GM12878 (cell line): ENCODE results near the gene PHRF1. TPM values are rescaled to one million over a fixed set of nuclear protein-coding genes. Genes with fewer than 3 reads are reported as not detected.

Experiments used
- ATAC-seq: fragments of 200-7000 bp; cut with Tn5 transposase; 3 replicates; pipeline ENCODE4 v1.9.1; 2020; ENCODE audit warnings: mild to moderate bottlenecking, moderate library complexity
- BruUV-seq: library from RNA; stranded (reverse); fragments of 400-500 nt; replicated peaks from 2 replicates; lab custom pipeline; 2021; lab: Mats Ljungman, UMichigan
- CTCF ChIA-PET: fragments of 300-600 bp; sonication (Branson Sonifier 250); formaldehyde crosslinking; extraction: SDS; loops from one replicate; lab custom pipeline; 2021; ENCODE audit warnings: inconsistent platforms; lab: Yijun Ruan, JAX
- POLR2A ChIA-PET: fragments of 350-600 bp; formaldehyde crosslinking; extraction: SDS; loops from one replicate; lab custom pipeline; 2021; ENCODE audit warnings: inconsistent platforms; lab: Charles Lee
- RAD21 ChIA-PET: fragments of 300-600 bp; sonication (Branson Sonifier 250); formaldehyde crosslinking; loops from one replicate; lab custom pipeline; 2023; ENCODE audit warnings: antibody characterized with exemption; ENCODE audit not compliant: unreplicated experiment; lab: Charles Lee
- SMC1A ChIA-PET: fragments of 300-600 bp; sonication (Branson Sonifier 250); formaldehyde crosslinking; loops from one replicate; lab custom pipeline; 2023; ENCODE audit not compliant: unreplicated experiment, uncharacterized antibody; lab: Charles Lee
- DNase-seq: peaks from one replicate; pipeline ENCODE4 v3.0.0-alpha.2; 2011; ENCODE audit warnings: low read depth, low spot score
- FAIRE-seq: peaks from 3 replicates; lab custom pipeline; 2011; peaks lifted over from hg19 to GRCh38; lab: Jason Lieb, UNC
- H2AFZ ChIP-seq: 2 replicates; pipeline ENCODE4 v1.6.0; 2011; ENCODE audit warnings: low read depth, low read length, control low read depth; ENCODE audit not compliant: control insufficient read depth
- H3K27ac ChIP-seq: 2 replicates; pipeline ENCODE4 v1.5.1; 2011; ENCODE audit warnings: control low read depth; ENCODE audit not compliant: control insufficient read depth, insufficient read depth
- H3K27me3 ChIP-seq, 2 experiments: replicated peaks in 1 of 2; 2 replicates each; pipeline versions ENCODE4 v1.6.0 to v1.6.1; 2011; ENCODE audit warnings: low read length in 1 of 2; ENCODE audit not compliant: control insufficient read depth in 2 of 2, insufficient read depth in 2 of 2
- H3K36me3 ChIP-seq, 2 experiments: 2 replicates each; pipeline ENCODE4 v1.5.1; 2011; ENCODE audit warnings: low read length in 1 of 2; ENCODE audit not compliant: control insufficient read depth in 2 of 2, insufficient read depth in 2 of 2
- H3K4me1 ChIP-seq: 2 replicates; pipeline ENCODE4 v1.6.1; 2011; ENCODE audit warnings: mild to moderate bottlenecking, low read length, moderate library complexity, mixed read lengths; ENCODE audit not compliant: control insufficient read depth, insufficient read depth
- H3K4me2 ChIP-seq: 2 replicates; pipeline ENCODE4 v1.6.0; 2011; ENCODE audit warnings: control low read depth; ENCODE audit not compliant: control insufficient read depth, insufficient read depth
- H3K4me3 ChIP-seq: fragments of 200-600 bp; sonication (generic); 2 replicates; pipeline ENCODE4 v1.5.1; 2016
- H3K79me2 ChIP-seq: 2 replicates; pipeline ENCODE4 v1.6.0; 2011; ENCODE audit warnings: low read length; ENCODE audit not compliant: control insufficient read depth, insufficient read depth
- H3K9ac ChIP-seq: 2 replicates; pipeline ENCODE4 v1.8.0; 2011; ENCODE audit warnings: low read length, control low read depth, mixed read lengths; ENCODE audit not compliant: control insufficient read depth, insufficient read depth
- H3K9me3 ChIP-seq: replicated peaks from 3 replicates; pipeline ENCODE4 v1.5.1; 2011; ENCODE audit warnings: mild to moderate bottlenecking, low read length; ENCODE audit not compliant: control insufficient read depth, insufficient read depth
- H4K20me1 ChIP-seq: 2 replicates; pipeline ENCODE4 v1.6.0; 2011; ENCODE audit not compliant: control insufficient read depth, insufficient read depth
- POU2F2 ChIP-seq: IDR thresholded peaks from 3 replicates; pipeline ENCODE4 v1.6.1; 2011; ENCODE audit warnings: low read depth, mild to moderate bottlenecking, low read length, borderline replicate concordance
- ZNF274 ChIP-seq: IDR thresholded peaks from one replicate; pipeline ENCODE4 v1.8.0; 2011; ENCODE audit not compliant: insufficient read length, insufficient read depth
- WGBS: methylation state at CpG from one replicate; pipeline ENCODE4 v1.1.6; 2016; ENCODE audit warnings: low lambda C conversion rate; ENCODE audit not compliant: insufficient replicate concordance, insufficient coverage; ENCODE audit errors: missing lambda C conversion rate; 5-methylcytosine and 5-hydroxymethylcytosine counted together
- in situ Hi-C: fragments of 300-500 bp; cut with MboI; formaldehyde crosslinking; loops from 9 replicates; pipeline ENCODE4 v1.14.3; 2018; ENCODE audit warnings: mixed read lengths
- intact Hi-C: fragments of 100-400 bp; cut with micrococcal nuclease; formaldehyde crosslinking; loops from one replicate; pipeline ENCODE4 v1.14.2; 2022; ENCODE audit not compliant: unreplicated experiment
- polyA plus RNA-seq, 11 experiments: library from polyadenylated mRNA; depleted of rRNA in 4 of 11; unstranded in 6 of 11; stranded (reverse) in 5 of 11; fragments of >200 nt; fragmentation: Nextera tagmentation in 4 of 11; fragmentation: Illumina TruSeq in 1 of 11; extraction: Ambion mirVana in 4 of 11; extraction: Trizol in 1 of 11; gene quantifications; 1 replicate in 1 of 11; 2 replicates in 10 of 11; pipeline versions ENCODE4 v1.2.1 to v1.2.3, GENCODE V29; 2011 to 2016; ENCODE audit warnings: inconsistent platforms in 2 of 11, missing spikeins in 2 of 11, low read depth in 1 of 11
- total RNA-seq, 4 experiments: library from RNA; depleted of rRNA in 3 of 4; stranded (reverse); fragments of >200 nt in 3 of 4; fragmentation: Illumina TruSeq in 1 of 4; extraction: Trizol in 1 of 4; gene quantifications; 2 replicates each; pipeline versions ENCODE4 v1.2.1 to v1.2.3, GENCODE V29; 2013 to 2021
- TF ChIP-seq, protein P1 (sequence below): fragments of 450-650 bp; IDR thresholded peaks from 2 replicates; pipeline ENCODE4 v1.6.1; 2017; ENCODE audit warnings: mild to moderate bottlenecking
- TF ChIP-seq, protein P2 (sequence below): IDR thresholded peaks from 2 replicates; pipeline ENCODE4 v1.6.1; 2011; ENCODE audit warnings: borderline replicate concordance, low read depth, mild to moderate bottlenecking, moderate library complexity, low read length; ENCODE audit not compliant: insufficient read depth, poor library complexity, severe bottlenecking
- TF ChIP-seq, protein P3 (sequence below): fragments of 450-650 bp; formaldehyde crosslinking; IDR thresholded peaks from 2 replicates; pipeline ENCODE4 v1.4.0; 2022; ENCODE audit warnings: mild to moderate bottlenecking, moderate library complexity
- TF ChIP-seq, protein P4 (sequence below): fragments of 450-650 bp; IDR thresholded peaks from 2 replicates; pipeline ENCODE4 v1.6.1; 2016; ENCODE audit warnings: mild to moderate bottlenecking
- TF ChIP-seq, protein P5 (sequence below): fragments of 450-650 bp; IDR thresholded peaks from 2 replicates; pipeline ENCODE4 v1.6.1; 2017; ENCODE audit warnings: borderline replicate concordance

PHRF1 gene
- total and polyA plus RNA-seq, 10 of the 15 experiments (the other 5 are each of a cell fraction or from before 2014, with no cell fraction given): 0.13 to 43.5 (median 15.1) TPM

DNA sequence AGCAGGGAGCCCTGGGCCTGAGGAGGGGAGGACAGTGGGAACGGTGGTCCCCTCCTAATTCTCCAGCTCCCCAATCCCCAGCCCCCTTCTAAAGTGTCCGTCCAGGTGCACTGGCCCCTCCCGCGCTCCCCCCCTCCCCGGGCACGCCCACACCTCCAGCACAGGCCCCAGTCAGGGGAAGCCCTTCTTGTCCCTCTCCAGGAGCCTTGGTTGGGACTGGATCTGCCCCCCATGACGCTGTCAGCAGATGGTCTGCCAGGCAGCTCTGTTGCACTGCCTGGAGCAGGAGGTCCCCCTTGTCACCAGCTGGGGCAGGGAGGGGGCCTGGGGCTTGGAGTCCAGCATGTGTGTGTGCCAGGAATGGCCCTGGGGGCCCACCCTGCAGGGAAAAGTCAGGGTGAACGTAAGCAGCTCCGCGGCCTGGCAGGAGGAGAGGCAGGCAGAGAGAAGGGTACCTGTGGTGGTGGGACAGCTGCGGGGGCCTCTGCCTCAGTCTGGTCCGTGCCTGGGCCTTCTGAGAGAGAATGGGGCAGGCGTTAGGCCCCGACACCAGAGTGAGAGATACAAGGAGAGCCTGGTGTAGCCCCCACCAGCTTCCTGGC is 37.9 kb downstream of the PHRF1 start (continued):
- no peak for TF ChIP-seq ZNF274

DNA sequence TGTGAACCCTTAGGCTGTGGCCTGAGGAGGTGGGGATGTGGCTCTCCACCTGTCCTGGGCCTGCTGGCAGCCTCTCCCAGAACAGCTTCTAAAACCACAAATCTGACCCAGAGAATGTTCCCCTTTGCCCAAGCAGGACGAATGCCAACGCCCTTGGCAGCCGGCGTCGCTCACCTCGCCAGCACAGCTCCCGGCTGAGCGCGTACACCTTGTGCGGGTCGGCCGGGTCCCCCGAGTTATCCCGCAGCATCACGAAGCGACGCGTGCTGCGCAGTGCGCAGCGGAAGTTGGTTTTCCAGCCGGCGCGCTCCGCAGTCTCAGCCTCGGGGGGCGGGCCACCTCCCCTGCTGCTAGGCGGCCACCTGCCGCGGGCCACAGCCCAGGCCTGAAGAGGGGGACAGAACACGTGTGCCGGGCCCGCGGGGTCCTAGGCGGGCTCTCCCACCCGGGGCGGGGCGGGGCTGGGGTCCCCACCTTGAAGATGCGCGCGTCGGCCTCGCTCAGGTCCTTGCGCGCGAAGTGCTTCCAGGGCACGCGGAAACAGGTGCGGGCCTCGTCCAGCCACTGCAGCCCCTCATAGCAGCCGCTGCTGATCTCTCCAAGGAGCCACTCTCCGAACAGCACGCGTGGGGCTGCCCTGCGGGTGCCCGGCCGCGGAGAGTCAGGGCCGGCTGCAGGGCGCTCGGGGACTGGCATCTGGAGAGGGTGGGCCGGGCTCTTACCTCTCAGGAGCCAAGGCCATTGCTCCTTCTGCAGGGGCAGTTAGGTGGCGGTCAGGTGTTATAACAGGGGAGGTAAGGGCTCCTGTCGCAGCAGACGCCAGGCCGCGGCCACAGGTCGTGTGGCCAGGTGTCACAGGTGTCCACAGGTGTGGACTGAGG is 38.6 kb downstream of the PHRF1 start:
- no peak for FAIRE-seq
- 69% methylated on average over 51 of the region's 68 CpGs for WGBS
- peak; percentile 4 for ATAC-seq
- TF ChIP-seq, protein P1, sequence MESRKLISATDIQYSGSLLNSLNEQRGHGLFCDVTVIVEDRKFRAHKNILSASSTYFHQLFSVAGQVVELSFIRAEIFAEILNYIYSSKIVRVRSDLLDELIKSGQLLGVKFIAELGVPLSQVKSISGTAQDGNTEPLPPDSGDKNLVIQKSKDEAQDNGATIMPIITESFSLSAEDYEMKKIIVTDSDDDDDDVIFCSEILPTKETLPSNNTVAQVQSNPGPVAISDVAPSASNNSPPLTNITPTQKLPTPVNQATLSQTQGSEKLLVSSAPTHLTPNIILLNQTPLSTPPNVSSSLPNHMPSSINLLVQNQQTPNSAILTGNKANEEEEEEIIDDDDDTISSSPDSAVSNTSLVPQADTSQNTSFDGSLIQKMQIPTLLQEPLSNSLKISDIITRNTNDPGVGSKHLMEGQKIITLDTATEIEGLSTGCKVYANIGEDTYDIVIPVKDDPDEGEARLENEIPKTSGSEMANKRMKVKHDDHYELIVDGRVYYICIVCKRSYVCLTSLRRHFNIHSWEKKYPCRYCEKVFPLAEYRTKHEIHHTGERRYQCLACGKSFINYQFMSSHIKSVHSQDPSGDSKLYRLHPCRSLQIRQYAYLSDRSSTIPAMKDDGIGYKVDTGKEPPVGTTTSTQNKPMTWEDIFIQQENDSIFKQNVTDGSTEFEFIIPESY: 0 out of 2 replicates have a peak, but pooled peaks have one; percentile 51
- TF ChIP-seq, protein P2, sequence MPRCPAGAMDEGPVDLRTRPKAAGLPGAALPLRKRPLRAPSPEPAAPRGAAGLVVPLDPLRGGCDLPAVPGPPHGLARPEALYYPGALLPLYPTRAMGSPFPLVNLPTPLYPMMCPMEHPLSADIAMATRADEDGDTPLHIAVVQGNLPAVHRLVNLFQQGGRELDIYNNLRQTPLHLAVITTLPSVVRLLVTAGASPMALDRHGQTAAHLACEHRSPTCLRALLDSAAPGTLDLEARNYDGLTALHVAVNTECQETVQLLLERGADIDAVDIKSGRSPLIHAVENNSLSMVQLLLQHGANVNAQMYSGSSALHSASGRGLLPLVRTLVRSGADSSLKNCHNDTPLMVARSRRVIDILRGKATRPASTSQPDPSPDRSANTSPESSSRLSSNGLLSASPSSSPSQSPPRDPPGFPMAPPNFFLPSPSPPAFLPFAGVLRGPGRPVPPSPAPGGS: peak; percentile 5
- TF ChIP-seq, protein P3, sequence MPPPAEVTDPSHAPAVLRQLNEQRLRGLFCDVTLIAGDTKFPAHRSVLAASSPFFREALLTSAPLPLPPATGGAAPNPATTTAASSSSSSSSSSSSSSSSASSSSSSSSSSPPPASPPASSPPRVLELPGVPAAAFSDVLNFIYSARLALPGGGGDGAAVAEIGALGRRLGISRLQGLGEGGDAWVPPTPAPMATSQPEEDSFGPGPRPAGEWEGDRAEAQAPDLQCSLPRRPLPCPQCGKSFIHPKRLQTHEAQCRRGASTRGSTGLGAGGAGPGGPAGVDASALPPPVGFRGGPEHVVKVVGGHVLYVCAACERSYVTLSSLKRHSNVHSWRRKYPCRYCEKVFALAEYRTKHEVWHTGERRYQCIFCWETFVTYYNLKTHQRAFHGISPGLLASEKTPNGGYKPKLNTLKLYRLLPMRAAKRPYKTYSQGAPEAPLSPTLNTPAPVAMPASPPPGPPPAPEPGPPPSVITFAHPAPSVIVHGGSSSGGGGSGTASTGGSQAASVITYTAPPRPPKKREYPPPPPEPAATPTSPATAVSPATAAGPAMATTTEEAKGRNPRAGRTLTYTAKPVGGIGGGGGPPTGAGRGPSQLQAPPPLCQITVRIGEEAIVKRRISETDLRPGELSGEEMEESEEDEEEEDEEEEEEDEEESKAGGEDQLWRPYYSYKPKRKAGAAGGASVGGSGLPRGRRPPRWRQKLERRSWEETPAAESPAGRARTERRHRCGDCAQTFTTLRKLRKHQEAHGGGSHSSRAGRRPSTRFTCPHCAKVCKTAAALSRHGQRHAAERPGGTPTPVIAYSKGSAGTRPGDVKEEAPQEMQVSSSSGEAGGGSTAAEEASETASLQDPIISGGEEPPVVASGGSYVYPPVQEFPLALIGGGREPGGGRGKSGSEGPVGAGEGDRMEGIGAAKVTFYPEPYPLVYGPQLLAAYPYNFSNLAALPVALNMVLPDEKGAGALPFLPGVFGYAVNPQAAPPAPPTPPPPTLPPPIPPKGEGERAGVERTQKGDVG (CRISPR knock-in tag): peak; percentile 30; the same call in 1 of the 2 replicates
- TF ChIP-seq, protein P4, sequence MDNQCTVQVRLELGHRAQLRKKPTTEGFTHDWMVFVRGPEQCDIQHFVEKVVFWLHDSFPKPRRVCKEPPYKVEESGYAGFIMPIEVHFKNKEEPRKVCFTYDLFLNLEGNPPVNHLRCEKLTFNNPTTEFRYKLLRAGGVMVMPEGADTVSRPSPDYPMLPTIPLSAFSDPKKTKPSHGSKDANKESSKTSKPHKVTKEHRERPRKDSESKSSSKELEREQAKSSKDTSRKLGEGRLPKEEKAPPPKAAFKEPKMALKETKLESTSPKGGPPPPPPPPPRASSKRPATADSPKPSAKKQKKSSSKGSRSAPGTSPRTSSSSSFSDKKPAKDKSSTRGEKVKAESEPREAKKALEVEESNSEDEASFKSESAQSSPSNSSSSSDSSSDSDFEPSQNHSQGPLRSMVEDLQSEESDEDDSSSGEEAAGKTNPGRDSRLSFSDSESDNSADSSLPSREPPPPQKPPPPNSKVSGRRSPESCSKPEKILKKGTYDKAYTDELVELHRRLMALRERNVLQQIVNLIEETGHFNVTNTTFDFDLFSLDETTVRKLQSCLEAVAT: peak; percentile 88; the same call in 1 of the 2 replicates
- TF ChIP-seq POU2F2: peak; percentile 38; the same call in 2 of the 3 replicates
- TF ChIP-seq, protein P5, sequence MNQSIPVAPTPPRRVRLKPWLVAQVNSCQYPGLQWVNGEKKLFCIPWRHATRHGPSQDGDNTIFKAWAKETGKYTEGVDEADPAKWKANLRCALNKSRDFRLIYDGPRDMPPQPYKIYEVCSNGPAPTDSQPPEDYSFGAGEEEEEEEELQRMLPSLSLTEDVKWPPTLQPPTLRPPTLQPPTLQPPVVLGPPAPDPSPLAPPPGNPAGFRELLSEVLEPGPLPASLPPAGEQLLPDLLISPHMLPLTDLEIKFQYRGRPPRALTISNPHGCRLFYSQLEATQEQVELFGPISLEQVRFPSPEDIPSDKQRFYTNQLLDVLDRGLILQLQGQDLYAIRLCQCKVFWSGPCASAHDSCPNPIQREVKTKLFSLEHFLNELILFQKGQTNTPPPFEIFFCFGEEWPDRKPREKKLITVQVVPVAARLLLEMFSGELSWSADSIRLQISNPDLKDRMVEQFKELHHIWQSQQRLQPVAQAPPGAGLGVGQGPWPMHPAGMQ: no peak

More for the DNA sequence above, 38.6 kb downstream of the PHRF1 start:
- Histone ChIP-seq H4K20me1 (peaks cover 11% of the 10 kb centered on the region), H3K27me3 (no peaks in the 10 kb centered on the region), H3K4me3 (peak overlapping the region; percentile 90), H3K36me3 (peaks cover 10 to 37% of the 10 kb centered on the region in 2 experiments; a peak in 3 of 4 replicates), H3K9me3 (no peaks in the 10 kb centered on the region), H3K27ac (peak overlapping the region; percentile 100), H3K4me2 (peak overlapping the region; percentile 99), H2AFZ (no peak overlapping the region), H3K9ac (peak overlapping the region; percentile 91), H3K79me2 (peaks cover 26% of the 10 kb centered on the region), H3K4me1 (peaks cover 14% of the 10 kb centered on the region)
- TSS peak; percentile 78 for BruUV-seq
- RAD21 ChIA-PET: interaction anchor here (0.6 to 1.5 kb wide), 4 partner anchors 79 to 260 kb away, joined by 3 to 5 read pairs (median 4); partner anchors contain the start of gene HRAS
- SMC1A ChIA-PET: no interaction called here
- CTCF ChIA-PET: interaction anchor here (1.4 kb wide), 1 partner anchor 81 kb away, joined by 6 read pairs; the partner anchor contains the start of gene TMEM80
- POLR2A ChIA-PET: interaction anchor here (0.8 to 1.6 kb wide), 11 partner anchors 39 to 295 kb away, joined by 3 to 10 read pairs (median 3); partner anchors contain the start of genes CHID1, HRAS and PHRF1
- no peak for DNase-seq
- in situ Hi-C loops (no loop called here), intact Hi-C loops (loop anchor here (5.0 kb wide), 1 partner anchor 107 kb away; no protein-coding TSS in a partner anchor)
